Activated CD8-positive, alpha-beta memory T cell treated with anti-CD3 and anti-CD28 coated beads for 4 hours (primary cell): ENCODE measurements around the gene CCDC106.

ENCODE experiments used
- DNase-seq, 2 donors: peaks; one replicate each; pipeline ENCODE4 v3.0.0-alpha.2; 2020; ENCODE audit warnings: low read depth in 2 of 2

Gene CCDC106

DNA sequence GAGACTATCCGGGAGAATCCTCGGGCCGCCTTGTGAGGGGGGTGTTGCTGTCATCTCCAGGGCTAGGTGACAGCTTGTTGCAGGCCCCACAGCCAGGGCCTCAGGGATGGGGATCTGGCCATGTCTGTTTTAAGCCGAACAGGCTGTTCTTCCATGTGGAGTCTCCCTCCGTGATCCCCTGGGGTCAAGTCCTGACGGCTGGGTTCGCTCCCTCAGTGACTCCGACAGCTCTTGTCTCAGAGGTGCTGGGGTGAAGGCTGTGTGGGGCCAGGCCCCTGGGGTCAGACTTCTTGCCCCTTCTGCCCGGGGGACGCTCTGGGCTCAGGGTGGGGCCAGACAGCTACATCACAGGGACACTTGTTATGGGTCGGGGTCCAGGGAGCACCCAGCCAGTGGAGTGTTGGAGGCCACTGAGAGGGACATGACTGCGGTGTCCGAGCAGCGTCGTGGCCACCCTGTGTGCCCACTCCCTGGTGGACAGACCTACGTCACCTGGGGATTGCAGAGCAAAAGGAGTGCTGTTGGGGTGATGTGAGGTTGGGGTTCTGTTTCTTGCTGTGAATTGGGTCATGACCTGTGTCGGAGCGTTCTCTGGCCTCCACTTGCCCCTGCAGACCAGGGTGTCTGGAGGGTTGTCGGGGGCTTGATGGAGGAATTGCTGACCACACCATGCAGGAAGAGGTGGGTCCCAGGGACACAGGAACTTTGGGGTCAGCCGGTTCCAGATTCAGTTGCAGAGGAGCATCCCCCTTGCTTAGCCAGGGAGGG, 48.5 kb downstream of the CCDC106 start:
- DNase-seq, result no peak

DNA sequence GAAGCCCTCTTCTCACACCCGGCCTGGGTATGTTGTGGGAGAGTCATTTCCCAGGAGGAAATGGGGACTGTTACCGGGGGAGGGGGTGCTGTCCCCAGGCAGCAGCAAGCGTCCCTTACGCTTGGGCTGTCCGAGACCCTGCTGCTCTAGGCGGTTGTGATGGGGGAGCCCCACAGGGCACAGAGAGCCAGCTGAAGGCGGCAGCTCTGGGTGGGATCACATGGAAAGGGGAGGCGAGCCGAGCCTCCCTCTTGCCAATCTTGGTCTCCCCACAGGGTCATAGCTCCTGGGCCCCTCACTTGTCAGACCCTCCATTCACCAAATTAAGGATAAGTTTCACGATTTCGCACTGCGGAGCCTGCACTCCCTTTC, 49.0 kb downstream of the CCDC106 start:
- no peak for DNase-seq

- no peak for DNase-seq
These were observed 49.7 kb downstream of the CCDC106 start for GRCh38 chr19:55697698-55698097.

- no peak for DNase-seq
These were observed 50.2 kb downstream of the CCDC106 start for GRCh38 chr19:55698256-55698655.

DNA sequence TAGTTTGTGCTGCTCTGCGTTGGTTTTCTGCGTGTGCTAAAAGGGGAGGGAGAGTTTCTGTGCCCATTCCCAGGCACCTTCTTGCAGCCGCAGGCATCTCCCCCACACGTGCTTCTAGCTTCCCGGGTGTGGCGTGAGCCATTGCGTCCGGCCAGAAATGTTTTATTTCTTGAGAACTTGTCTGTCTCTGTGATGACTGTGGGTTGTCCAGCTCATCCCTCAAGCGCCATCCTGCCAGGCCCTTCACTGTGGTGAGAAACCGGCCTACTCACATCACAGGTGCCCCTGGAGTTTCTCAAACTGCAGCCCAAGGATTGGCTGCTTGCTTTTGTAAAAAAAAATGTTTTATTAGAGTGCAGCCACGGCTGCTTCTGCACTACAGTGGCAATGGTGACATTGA, 51.2 kb downstream of the CCDC106 start:
- DNase-seq, result no peak

DNA sequence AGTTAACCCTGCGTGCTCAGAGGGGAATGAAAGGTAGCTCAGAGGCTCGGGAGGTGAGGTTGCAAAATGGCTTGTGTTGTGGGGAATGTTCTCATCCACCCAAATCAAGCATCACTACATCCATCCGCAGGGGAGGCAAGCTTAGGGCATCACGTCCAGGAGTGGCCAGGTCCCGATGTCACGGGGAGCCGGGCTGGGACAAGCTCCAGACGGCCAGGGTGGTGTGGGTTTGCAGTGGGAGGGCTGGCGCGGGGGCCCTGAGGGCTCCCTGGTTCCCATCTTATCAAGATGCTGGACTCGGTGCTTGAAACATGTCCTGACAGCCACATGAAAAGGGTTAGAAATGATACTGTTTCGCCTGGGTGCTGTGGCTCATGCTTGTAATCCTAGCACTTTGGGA, 52.8 kb downstream of the CCDC106 start:
- no peak for DNase-seq

GRCh38 chr19:55702131-55702627, 54.2 kb downstream of the CCDC106 start:
- no peak for DNase-seq
